ENCODE measurements around the gene BBX. TPM values are rescaled to one million over a fixed set of nuclear protein-coding genes. Genes with fewer than 3 reads are reported as not detected.

BBX gene
- polyA plus RNA-seq, 3 donors: 15.7 to 25.1 (median 16.6) TPM

GRCh38 chr3:107853821-107854220 is 331.1 kb downstream of the BBX start:
- Histone ChIP-seq H3K4me3 (replicated peaks in 1 of 3; ENCODE audit: low read depth in 2 of 3, low read length in 3 of 3) (no peak overlapping the region), H2AFZ (ENCODE audit: insufficient read depth, low read depth, low read length, poor library complexity, severe bottlenecking) (no peak overlapping the region), H4K20me1 (ENCODE audit: insufficient read depth, low read length) (no peaks in the 10 kb centered on the region), H3K36me3 (replicated peaks in 1 of 2; ENCODE audit: control insufficient read depth in 1 of 2, insufficient read depth in 2 of 2, low read length in 2 of 2) (no peaks in the 10 kb centered on the region), H3K79me2 (ENCODE audit: insufficient read depth, low read length) (no peaks in the 10 kb centered on the region), H3K27me3 (ENCODE audit: control insufficient read depth in 2 of 2, insufficient read depth in 2 of 2, low read length in 2 of 2) (no peaks in the 10 kb centered on the region), H3K4me2 (replicated peaks; ENCODE audit: extremely low read depth, low read length, poor library complexity, severe bottlenecking) (no peak overlapping the region), H3K4me1 (ENCODE audit: control insufficient read depth in 1 of 2, insufficient read depth in 2 of 2, low read length in 2 of 2) (no peaks in the 10 kb centered on the region), H3K9me3 (replicated peaks in 1 of 2; ENCODE audit: control insufficient read depth in 1 of 2, insufficient read depth in 1 of 2, low read length in 2 of 2) (no peaks in the 10 kb centered on the region), H3K9ac (ENCODE audit: insufficient read depth, low read length, poor library complexity, severe bottlenecking) (no peak overlapping the region), H3K27ac (ENCODE audit: low read depth in 1 of 2, low read length in 2 of 2) (no peak overlapping the region)
- DNase-seq: no peak
- Mint-ChIP-seq H3K4me1 (no peaks in the 10 kb centered on the region), H3K27me3 (ENCODE audit: low read depth in 3 of 3) (peaks cover 0 to 3% (median 0%) of the 10 kb centered on the region in 3 donors), H3K36me3 (no peaks in the 10 kb centered on the region), H3K9me3 (peaks cover 0 to 6% (median 0%) of the 10 kb centered on the region in 7 donors), H3K27ac (no peak overlapping the region), H3K4me3 (no peak overlapping the region)
- no peak for TF ChIP-seq CTCF (IDR thresholded peaks at IDR 0.05)
- intact Hi-C loops (cut with micrococcal nuclease): no loop called here

- TF ChIP-seq CTCF (IDR thresholded peaks at IDR 0.05): no peak
- no peak overlapping the region for H3K27ac ChIP-seq (ENCODE audit: low read depth in 1 of 2, low read length in 2 of 2)
- peaks cover 0 to 3% (median 0%) of the 10 kb centered on the region in 3 donors for H3K27me3 Mint-ChIP-seq (ENCODE audit: low read depth in 3 of 3)
- no peaks in the 10 kb centered on the region for H3K36me3 Mint-ChIP-seq
- H3K4me1 ChIP-seq (ENCODE audit: control insufficient read depth in 1 of 2, insufficient read depth in 2 of 2, low read length in 2 of 2): no peaks in the 10 kb centered on the region
- no CpG with 5 or more reads among the region's 6 CpGs for WGBS (ENCODE audit: insufficient coverage)
- no peak overlapping the region for H2AFZ ChIP-seq (ENCODE audit: insufficient read depth, low read depth, low read length, poor library complexity, severe bottlenecking)
- no peak overlapping the region for H3K27ac Mint-ChIP-seq
- no peaks in the 10 kb centered on the region for H3K4me1 Mint-ChIP-seq
- H3K79me2 ChIP-seq (ENCODE audit: insufficient read depth, low read length): no peaks in the 10 kb centered on the region
- H3K27me3 ChIP-seq (ENCODE audit: control insufficient read depth in 2 of 2, insufficient read depth in 2 of 2, low read length in 2 of 2): no peaks in the 10 kb centered on the region
- H4K20me1 ChIP-seq (ENCODE audit: insufficient read depth, low read length): no peaks in the 10 kb centered on the region
- no peak for DNase-seq
- no peaks in the 10 kb centered on the region for H3K9me3 ChIP-seq (replicated peaks in 1 of 2; ENCODE audit: control insufficient read depth in 1 of 2, insufficient read depth in 1 of 2, low read length in 2 of 2)
- H3K4me2 ChIP-seq (replicated peaks; ENCODE audit: extremely low read depth, low read length, poor library complexity, severe bottlenecking): no peak overlapping the region
- H3K36me3 ChIP-seq (replicated peaks in 1 of 2; ENCODE audit: control insufficient read depth in 1 of 2, insufficient read depth in 2 of 2, low read length in 2 of 2): no peaks in the 10 kb centered on the region
- H3K4me3 ChIP-seq (replicated peaks in 1 of 3; ENCODE audit: low read depth in 2 of 3, low read length in 3 of 3): no peak overlapping the region
- H3K9me3 Mint-ChIP-seq: peaks cover 0 to 6% (median 0%) of the 10 kb centered on the region in 7 donors
- H3K4me3 Mint-ChIP-seq: no peak overlapping the region
- no peak overlapping the region for H3K9ac ChIP-seq (ENCODE audit: insufficient read depth, low read length, poor library complexity, severe bottlenecking)
- intact Hi-C loops (cut with micrococcal nuclease): no loop called here
Observed at GRCh38 chr3:107854733-107855132, 332.0 kb downstream of the BBX start.

Measured in CD14-positive monocyte (primary cell).